ENCODE results near the gene TALDO1.

The TALDO1 gene

GRCh38 chr11:802018-802617 lies 54.9 kb downstream of the TALDO1 start:
- DNase-seq (ENCODE audit: low read depth, low spot score): no peak
- Histone ChIP-seq H3K9me3 (ENCODE audit: control insufficient read depth, insufficient read depth, low read length) (no peaks in the 10 kb centered on the region), H3K36me3 (ENCODE audit: control insufficient read depth, insufficient read depth, low read length) (peaks cover 26% of the 10 kb centered on the region)

GRCh38 chr11:802693-803466 lies 55.6 kb downstream of the TALDO1 start:
- Histone ChIP-seq H3K27ac (ENCODE audit: low read length) (no peak overlapping the region), H3K4me3 (ENCODE audit: low read length) (no peak overlapping the region), H3K9me3 (ENCODE audit: control insufficient read depth, insufficient read depth, low read length) (no peaks in the 10 kb centered on the region), H3K36me3 (ENCODE audit: control insufficient read depth, insufficient read depth, low read length) (peaks cover 26% of the 10 kb centered on the region), H3K27me3 (ENCODE audit: control insufficient read depth, insufficient read depth, low read length) (no peaks in the 10 kb centered on the region), H3K4me1 (ENCODE audit: control insufficient read depth, insufficient read depth, low read length) (peaks cover 4% of the 10 kb centered on the region; the same call in 1 of the 2 replicates)
- no peak for DNase-seq (ENCODE audit: low read depth, low spot score)
- no CpG with 5 or more reads among the region's 28 CpGs for WGBS (ENCODE audit: insufficient coverage, insufficient read length)

More at GRCh38 chr11:802018-802617, 54.9 kb downstream of the TALDO1 start:
- no CpG with 5 or more reads among the region's 21 CpGs for WGBS (ENCODE audit: insufficient coverage, insufficient read length)
- Histone ChIP-seq H3K4me1 (ENCODE audit: control insufficient read depth, insufficient read depth, low read length) (peaks cover 4% of the 10 kb centered on the region; the same call in 1 of the 2 replicates), H3K4me3 (ENCODE audit: low read length) (no peak overlapping the region), H3K27me3 (ENCODE audit: control insufficient read depth, insufficient read depth, low read length) (no peaks in the 10 kb centered on the region), H3K27ac (ENCODE audit: low read length) (no peak overlapping the region)

- Histone ChIP-seq H3K4me1 (ENCODE audit: control insufficient read depth, insufficient read depth, low read length) (peaks cover 4% of the 10 kb centered on the region; the same call in 1 of the 2 replicates), H3K27ac (ENCODE audit: low read length) (no peak overlapping the region), H3K9me3 (ENCODE audit: control insufficient read depth, insufficient read depth, low read length) (no peaks in the 10 kb centered on the region), H3K27me3 (ENCODE audit: control insufficient read depth, insufficient read depth, low read length) (no peaks in the 10 kb centered on the region), H3K36me3 (ENCODE audit: control insufficient read depth, insufficient read depth, low read length) (peaks cover 26% of the 10 kb centered on the region), H3K4me3 (ENCODE audit: low read length) (no peak overlapping the region)
- DNase-seq (ENCODE audit: low read depth, low spot score): no peak
- WGBS (ENCODE audit: insufficient coverage, insufficient read length): no CpG with 5 or more reads among the region's 8 CpGs
Measured at GRCh38 chr11:803467-803742, 56.1 kb downstream of the TALDO1 start.

GRCh38 chr11:803770-804598 lies 56.7 kb downstream of the TALDO1 start:
- Histone ChIP-seq H3K27me3 (ENCODE audit: control insufficient read depth, insufficient read depth, low read length) (no peaks in the 10 kb centered on the region), H3K27ac (ENCODE audit: low read length) (no peak overlapping the region), H3K9me3 (ENCODE audit: control insufficient read depth, insufficient read depth, low read length) (no peaks in the 10 kb centered on the region), H3K36me3 (ENCODE audit: control insufficient read depth, insufficient read depth, low read length) (peaks cover 26% of the 10 kb centered on the region), H3K4me3 (ENCODE audit: low read length) (peak overlapping the region; percentile 55), H3K4me1 (ENCODE audit: control insufficient read depth, insufficient read depth, low read length) (peaks cover 4% of the 10 kb centered on the region; the same call in 1 of the 2 replicates)
- DNase-seq (ENCODE audit: low read depth, low spot score): no peak
- no CpG with 5 or more reads among the region's 26 CpGs for WGBS (ENCODE audit: insufficient coverage, insufficient read length)

- peaks cover 24% of the 10 kb centered on the region for H3K36me3 ChIP-seq (ENCODE audit: control insufficient read depth, insufficient read depth, low read length)
- no peak for DNase-seq (ENCODE audit: low read depth, low spot score)
- H3K4me3 ChIP-seq (ENCODE audit: low read length): peak overlapping the region; percentile 55; the same call in 1 of the 2 replicates
- peaks cover 4% of the 10 kb centered on the region; the same call in 1 of the 2 replicates for H3K4me1 ChIP-seq (ENCODE audit: control insufficient read depth, insufficient read depth, low read length)
- no peaks in the 10 kb centered on the region for H3K27me3 ChIP-seq (ENCODE audit: control insufficient read depth, insufficient read depth, low read length)
- H3K9me3 ChIP-seq (ENCODE audit: control insufficient read depth, insufficient read depth, low read length): no peaks in the 10 kb centered on the region
- WGBS (ENCODE audit: insufficient coverage, insufficient read length): no CpG with 5 or more reads among the region's 18 CpGs
- H3K27ac ChIP-seq (ENCODE audit: low read length): no peak overlapping the region
Measured at GRCh38 chr11:804599-804964, 57.3 kb downstream of the TALDO1 start.

- no peak overlapping the region for H3K27ac ChIP-seq (ENCODE audit: low read length)
- no CpG with 5 or more reads among the region's 36 CpGs for WGBS (ENCODE audit: insufficient coverage, insufficient read length)
- peaks cover 4% of the 10 kb centered on the region; the same call in 1 of the 2 replicates for H3K4me1 ChIP-seq (ENCODE audit: control insufficient read depth, insufficient read depth, low read length)
- no peak for DNase-seq (ENCODE audit: low read depth, low spot score)
- peak overlapping the region; percentile 83 for H3K4me3 ChIP-seq (ENCODE audit: low read length)
- no peaks in the 10 kb centered on the region for H3K9me3 ChIP-seq (ENCODE audit: control insufficient read depth, insufficient read depth, low read length)
- no peaks in the 10 kb centered on the region for H3K27me3 ChIP-seq (ENCODE audit: control insufficient read depth, insufficient read depth, low read length)
- H3K36me3 ChIP-seq (ENCODE audit: control insufficient read depth, insufficient read depth, low read length): peaks cover 23% of the 10 kb centered on the region
Measured at GRCh38 chr11:808427-809286, 61.4 kb downstream of the TALDO1 start.

- Histone ChIP-seq H3K4me1 (ENCODE audit: control insufficient read depth, insufficient read depth, low read length) (0 out of 2 replicates have a peak, but pooled peaks cover 1% of the 10 kb centered on the region), H3K4me3 (ENCODE audit: low read length) (peak within 1 kb of the TSS; percentile 83), H3K9me3 (ENCODE audit: control insufficient read depth, insufficient read depth, low read length) (no peaks in the 10 kb centered on the region), H3K36me3 (ENCODE audit: control insufficient read depth, insufficient read depth, low read length) (peaks cover 24% of the 10 kb centered on the region), H3K27ac (ENCODE audit: low read length) (no peak within 1 kb of the TSS), H3K27me3 (ENCODE audit: control insufficient read depth, insufficient read depth, low read length) (no peaks in the 10 kb centered on the region)
- no peak for DNase-seq (ENCODE audit: low read depth, low spot score)
- no CpG with 5 or more reads among the region's 81 CpGs for WGBS (ENCODE audit: insufficient coverage, insufficient read length)
Measured at GRCh38 chr11:809287-810039, 62.2 kb downstream of the TALDO1 start, which contains the start of gene RPLP2. TSS of gene RPLP2 (plus strand) at chr11:809967. CDS start at chr11:810235, 268 bp downstream.

- Histone ChIP-seq H3K4me1 (ENCODE audit: control insufficient read depth, insufficient read depth, low read length) (no peaks in the 10 kb centered on the region), H3K27me3 (ENCODE audit: control insufficient read depth, insufficient read depth, low read length) (no peaks in the 10 kb centered on the region), H3K36me3 (ENCODE audit: control insufficient read depth, insufficient read depth, low read length) (peaks cover 24% of the 10 kb centered on the region), H3K9me3 (ENCODE audit: control insufficient read depth, insufficient read depth, low read length) (no peaks in the 10 kb centered on the region), H3K4me3 (ENCODE audit: low read length) (peak overlapping the region; percentile 83), H3K27ac (ENCODE audit: low read length) (no peak overlapping the region)
- WGBS (ENCODE audit: insufficient coverage, insufficient read length): no CpG with 5 or more reads among the region's 55 CpGs
- DNase-seq (ENCODE audit: low read depth, low spot score): no peak
Measured at GRCh38 chr11:810040-810567, 62.8 kb downstream of the TALDO1 start.

GRCh38 chr11:811446-812245 lies 64.4 kb downstream of the TALDO1 start:
- Histone ChIP-seq H3K27ac (ENCODE audit: low read length) (no peak overlapping the region), H3K4me1 (ENCODE audit: control insufficient read depth, insufficient read depth, low read length) (no peaks in the 10 kb centered on the region), H3K27me3 (ENCODE audit: control insufficient read depth, insufficient read depth, low read length) (no peaks in the 10 kb centered on the region), H3K9me3 (ENCODE audit: control insufficient read depth, insufficient read depth, low read length) (no peaks in the 10 kb centered on the region), H3K36me3 (ENCODE audit: control insufficient read depth, insufficient read depth, low read length) (peaks cover 24% of the 10 kb centered on the region), H3K4me3 (ENCODE audit: low read length) (no peak overlapping the region)
- WGBS (ENCODE audit: insufficient coverage, insufficient read length): no CpG with 5 or more reads among the region's 14 CpGs
- no peak for DNase-seq (ENCODE audit: low read depth, low spot score)

All from iPS DF 6.9 (cell line).